SK-N-MC (cell line): ENCODE data around the gene PDLIM3.

Experiments
- EZH2 ChIP-seq: fragments of 200-600 bp; sonication (generic); IDR thresholded peaks from one replicate; pipeline ENCODE4 v1.6.1; 2017; ENCODE audit warnings: antibody characterized with exemption
- POLR2AphosphoS5 ChIP-seq: IDR thresholded peaks from 2 replicates; pipeline ENCODE4 v1.6.1; 2012; ENCODE audit warnings: mild to moderate bottlenecking, low read depth, low read length, borderline replicate concordance

- no peak for TF ChIP-seq POLR2AphosphoS5
- TF ChIP-seq EZH2 = no peak
Observed at GRCh38 chr4:185560316-185560715, 25.0 kb upstream of the PDLIM3 start.
